Upper lobe of left lung (tissue), 6 donors: Measurements from ENCODE around the gene PIGS. TPM values are rescaled to one million over a fixed set of nuclear protein-coding genes. Genes with fewer than 3 reads are reported as not detected.

ENCODE experiments used
- ATAC-seq, 2 donors: fragments of 200-7000 bp; cut with Tn5 transposase; one replicate each; pipeline ENCODE4 v1.9.1; 2022; ENCODE audit warnings: mild to moderate bottlenecking in 2 of 2, moderate library complexity in 2 of 2; ENCODE audit not compliant: low FRiP score in 2 of 2
- DNase-seq, 2 donors: peaks; one replicate each; pipeline ENCODE4 v3.0.0-alpha.2; 2019 to 2020
- H3K27ac ChIP-seq, 4 donors: fragments of 200-600 bp; sonication (generic); one replicate each; pipeline ENCODE4 v1.5.1; 2016 to 2019
- H3K27me3 ChIP-seq, 4 donors: fragments of 200-600 bp; sonication (generic); one replicate each; pipeline ENCODE4 v1.5.1; 2017 to 2019
- H3K36me3 ChIP-seq, 4 donors: fragments of 200-600 bp; sonication (generic); one replicate each; pipeline ENCODE4 v1.5.1; 2016 to 2019
- H3K4me1 ChIP-seq, 4 donors: fragments of 200-600 bp; sonication (generic); one replicate each; pipeline ENCODE4 v1.5.1; 2018 to 2019
- H3K4me3 ChIP-seq, 4 donors: fragments of 200-600 bp; sonication (generic); one replicate each; pipeline ENCODE4 v1.5.1; 2017 to 2019; ENCODE audit warnings: mild to moderate bottlenecking in 2 of 4, moderate library complexity in 1 of 4
- H3K9me3 ChIP-seq, 4 donors: fragments of 200-600 bp; sonication (generic); one replicate each; pipeline ENCODE4 v1.5.1; 2018 to 2019
- CTCF ChIP-seq, 6 experiments: fragments of 450-650 bp in 4 of 6; fragments of 200-600 bp in 2 of 6; sonication (generic) in 2 of 6; IDR thresholded peaks; one replicate each; pipeline ENCODE4 v1.5.1; 2016 to 2019; ENCODE audit warnings: antibody characterized with exemption in 6 of 6
- EP300 ChIP-seq, 4 donors: sonication (generic); formaldehyde crosslinking; IDR thresholded peaks; one replicate each; pipeline ENCODE4 v1.5.1; 2017; ENCODE audit warnings: antibody characterized with exemption in 4 of 4, control low read depth in 2 of 4
- POLR2A ChIP-seq, 4 donors: fragments of 450-650 bp; IDR thresholded peaks; one replicate each; pipeline ENCODE4 v1.5.1; 2016 to 2017; ENCODE audit warnings: antibody characterized with exemption in 4 of 4, mild to moderate bottlenecking in 2 of 4
- POLR2AphosphoS5 ChIP-seq, 2 donors: sonication (generic); formaldehyde crosslinking; IDR thresholded peaks; one replicate each; pipeline ENCODE4 v1.5.1; 2017; ENCODE audit warnings: antibody characterized with exemption in 2 of 2
- WGBS, 2 donors: methylation state at CpG; one replicate each; pipeline ENCODE4 v1.1.5; 2017 to 2018; 5-methylcytosine and 5-hydroxymethylcytosine counted together
- total RNA-seq, 6 donors: library from RNA; depleted of rRNA in 4 of 6; stranded (reverse); fragments of >200 nt in 4 of 6; gene quantifications; one replicate each; pipeline versions ENCODE4 v1.1.0 to v1.2.1, GENCODE V29; 2016 to 2021
- donor health status: DM: no; HTN: no; CAD: no; lungs with moderate emphysema.
- donor health status: DM: no; HTN: yes; CAD: no; lungs with severe emphysema.

The PIGS gene
- total RNA-seq, 6 donors from 2014 or later, result 36.7 to 69.6 (median 58.1) TPM

GRCh38 chr17:28508211-28508724, 63.1 kb downstream of the PIGS start:
- 67 to 79% methylated on average over 11 of the region's 11 CpGs for WGBS, 2 donors
- Histone ChIP-seq H3K4me3 (no peak overlapping the region), H3K9me3 (no peaks in the 10 kb centered on the region), H3K4me1 (peaks cover 0 to 3% (median 0%) of the 10 kb centered on the region in 4 donors), H3K27me3 (no peaks in the 10 kb centered on the region), H3K36me3 (no peaks in the 10 kb centered on the region), H3K27ac (no peak overlapping the region)
- DNase-seq (no peak), ATAC-seq (no peak)
- TF ChIP-seq CTCF (IDR thresholded peaks at IDR 0.05) (no peak), POLR2A (IDR thresholded peaks at IDR 0.05) (no peak), POLR2AphosphoS5 (IDR thresholded peaks at IDR 0.05) (no peak), EP300 (IDR thresholded peaks at IDR 0.05) (no peak)

DNA sequence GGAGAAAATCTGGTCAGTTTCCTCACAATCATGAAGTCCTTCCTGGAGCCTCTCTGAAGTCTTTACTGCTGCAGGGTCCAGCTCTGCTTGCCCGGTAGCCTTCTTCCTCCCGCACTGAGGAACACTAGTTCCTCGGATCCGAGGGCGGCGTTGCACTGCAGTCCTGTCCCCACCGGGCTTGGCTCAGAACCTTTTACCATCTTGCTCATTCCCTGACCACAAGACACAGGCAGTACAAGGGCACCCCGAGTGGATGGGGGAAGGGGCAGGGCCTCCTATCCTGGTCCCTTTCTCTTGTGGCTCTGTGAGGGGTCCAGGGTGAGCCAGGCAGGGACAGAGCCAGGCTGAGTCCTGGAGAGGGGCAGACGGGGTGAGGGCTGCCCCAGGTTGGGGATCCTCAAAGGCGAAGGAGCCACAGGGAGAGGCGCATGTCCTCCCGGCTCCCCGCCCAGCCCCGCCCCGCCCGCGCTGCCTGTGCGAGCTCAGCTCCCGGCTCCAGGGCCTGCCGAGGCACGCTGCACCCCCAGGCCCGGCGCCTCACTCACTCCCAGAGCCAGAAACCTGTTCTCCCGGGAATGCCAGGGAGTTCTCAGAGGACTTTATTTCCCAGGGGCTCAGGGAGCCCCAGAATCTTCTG, 63.6 kb downstream of the PIGS start:
- ATAC-seq (no peak), DNase-seq (peak in 1 of 2 donors; percentile 84)
- peaks cover 0 to 3% (median 0%) of the 10 kb centered on the region in 4 donors for H3K4me1 ChIP-seq
- no peak overlapping the region for H3K4me3 ChIP-seq
- H3K9me3 ChIP-seq, result no peaks in the 10 kb centered on the region
- no peaks in the 10 kb centered on the region for H3K27me3 ChIP-seq
- TF ChIP-seq EP300 (IDR thresholded peaks at IDR 0.05), result no peak
- TF ChIP-seq POLR2A (IDR thresholded peaks at IDR 0.05), result no peak
- no peak for TF ChIP-seq CTCF (IDR thresholded peaks at IDR 0.05)
- TF ChIP-seq POLR2AphosphoS5 (IDR thresholded peaks at IDR 0.05), result no peak
- WGBS, 2 donors, result 44 to 47% methylated on average over 8 to 20 of the region's 24 CpGs
- H3K36me3 ChIP-seq, result no peaks in the 10 kb centered on the region
- no peak overlapping the region for H3K27ac ChIP-seq

- 75 to 78% methylated on average over 11 to 14 of the region's 14 CpGs for WGBS, 2 donors
- TF ChIP-seq EP300 (IDR thresholded peaks at IDR 0.05) (no peak), POLR2A (IDR thresholded peaks at IDR 0.05) (no peak), POLR2AphosphoS5 (IDR thresholded peaks at IDR 0.05) (no peak), CTCF (IDR thresholded peaks at IDR 0.05) (no peak)
Measured at GRCh38 chr17:28506763-28507487, 64.4 kb downstream of the PIGS start.

GRCh38 chr17:28505986-28506665, 65.2 kb downstream of the PIGS start, which contains the start of gene FOXN1:
FOXN1 (plus strand) TSS chr17:28506348; CDS start chr17:28523970, 17,622 bp downstream.
- DNase-seq, result peak in 1 of 2 donors; percentile 76
- Histone ChIP-seq H3K4me1 (peaks cover 0 to 3% (median 0%) of the 10 kb centered on the region in 4 donors), H3K4me3 (no peak within 1 kb of the TSS), H3K27me3 (no peaks in the 10 kb centered on the region), H3K27ac (no peak within 1 kb of the TSS), H3K36me3 (no peaks in the 10 kb centered on the region), H3K9me3 (no peaks in the 10 kb centered on the region)
- WGBS, 2 donors, result 76% methylated on average over 7 to 24 of the region's 28 CpGs
- TF ChIP-seq POLR2AphosphoS5 (IDR thresholded peaks at IDR 0.05) (no peak), POLR2A (IDR thresholded peaks at IDR 0.05) (no peak), EP300 (IDR thresholded peaks at IDR 0.05) (no peak), CTCF (IDR thresholded peaks at IDR 0.05) (no peak)
- no peak for ATAC-seq

More at GRCh38 chr17:28506763-28507487, 64.4 kb downstream of the PIGS start:
- DNase-seq (no peak), ATAC-seq (no peak)
- no peak overlapping the region for H3K27ac ChIP-seq
- no peaks in the 10 kb centered on the region for H3K36me3 ChIP-seq
- H3K9me3 ChIP-seq, result no peaks in the 10 kb centered on the region
- H3K4me1 ChIP-seq, result peaks cover 0 to 3% (median 0%) of the 10 kb centered on the region in 4 donors
- no peaks in the 10 kb centered on the region for H3K27me3 ChIP-seq
- H3K4me3 ChIP-seq, result no peak overlapping the region
